ENCODE results near the gene PRUNE2.

The PRUNE2 gene

GRCh38 chr9:76898786-76899185 is 7.1 kb downstream of the PRUNE2 start:
- Histone ChIP-seq H3K4me1 (ENCODE audit: control insufficient read depth, low read depth, low read length) (no peaks in the 10 kb centered on the region), H3K56ac (ENCODE audit: low read length) (no peak overlapping the region), H2BK15ac (replicated peaks; ENCODE audit: low read depth) (no peak overlapping the region), H3K18ac (ENCODE audit: low read length) (no peak overlapping the region), H2AK5ac (ENCODE audit: low read length) (no peak overlapping the region), H4K8ac (ENCODE audit: low read depth, low read length) (no peak overlapping the region), H3K27me3 (ENCODE audit: insufficient read depth, low read length, poor library complexity) (no peaks in the 10 kb centered on the region), H3K23ac (ENCODE audit: low read length) (no peak overlapping the region), H3K9ac (ENCODE audit: low read length) (no peak overlapping the region), H3K79me2 (ENCODE audit: control insufficient read depth, insufficient read depth, low read length) (no peaks in the 10 kb centered on the region), H4K5ac (ENCODE audit: low read length) (no peak overlapping the region), H2BK5ac (ENCODE audit: low read length) (no peak overlapping the region), H3K4me2 (ENCODE audit: low read length) (no peak overlapping the region), H3K79me1 (ENCODE audit: low read length) (no peaks in the 10 kb centered on the region), H2BK120ac (ENCODE audit: low read depth, low read length) (no peak overlapping the region), H3K4me3 (ENCODE audit: low read length) (no peak overlapping the region), H3K36me3 (ENCODE audit: control insufficient read depth, insufficient read depth, low read length) (no peaks in the 10 kb centered on the region), H3K4ac (ENCODE audit: low read depth, low read length) (no peak overlapping the region), H3K27ac (ENCODE audit: low read depth, low read length) (no peak overlapping the region)
- DNase-seq, result no peak
- WGBS (ENCODE audit: extremely low coverage, insufficient coverage, low lambda C conversion rate), result no CpG with 5 or more reads among the region's 2 CpGs

- Histone ChIP-seq H3K27ac (ENCODE audit: low read depth, low read length) (no peak overlapping the region), H3K23ac (ENCODE audit: low read length) (no peak overlapping the region), H3K18ac (ENCODE audit: low read length) (no peak overlapping the region), H3K56ac (ENCODE audit: low read length) (no peak overlapping the region), H3K36me3 (ENCODE audit: control insufficient read depth, insufficient read depth, low read length) (no peaks in the 10 kb centered on the region), H3K79me2 (ENCODE audit: control insufficient read depth, insufficient read depth, low read length) (no peaks in the 10 kb centered on the region), H2BK120ac (ENCODE audit: low read depth, low read length) (no peak overlapping the region), H3K9ac (ENCODE audit: low read length) (no peak overlapping the region), H2BK15ac (replicated peaks; ENCODE audit: low read depth) (no peak overlapping the region), H2AK5ac (ENCODE audit: low read length) (no peak overlapping the region), H3K4me3 (ENCODE audit: low read length) (no peak overlapping the region), H3K27me3 (ENCODE audit: insufficient read depth, low read length, poor library complexity) (no peaks in the 10 kb centered on the region), H4K8ac (ENCODE audit: low read depth, low read length) (no peak overlapping the region), H2BK5ac (ENCODE audit: low read length) (no peak overlapping the region), H3K4me1 (ENCODE audit: control insufficient read depth, low read depth, low read length) (no peaks in the 10 kb centered on the region), H4K5ac (ENCODE audit: low read length) (no peak overlapping the region), H3K79me1 (ENCODE audit: low read length) (no peaks in the 10 kb centered on the region), H3K4ac (ENCODE audit: low read depth, low read length) (no peak overlapping the region), H3K4me2 (ENCODE audit: low read length) (no peak overlapping the region)
- WGBS (ENCODE audit: extremely low coverage, insufficient coverage, low lambda C conversion rate), result no CpG with 5 or more reads among the region's 6 CpGs
- no peak for DNase-seq
These were observed 7.9 kb downstream of the PRUNE2 start for GRCh38 chr9:76897804-76898525.

- no peak for DNase-seq
- H3K27me3 ChIP-seq (ENCODE audit: insufficient read depth, low read length, poor library complexity), result no peaks in the 10 kb centered on the region
- no peak overlapping the region for H3K9ac ChIP-seq (ENCODE audit: low read length)
- no peaks in the 10 kb centered on the region for H3K79me1 ChIP-seq (ENCODE audit: low read length)
- no peak overlapping the region for H3K4me3 ChIP-seq (ENCODE audit: low read length)
- H3K56ac ChIP-seq (ENCODE audit: low read length), result no peak overlapping the region
- H4K8ac ChIP-seq (ENCODE audit: low read depth, low read length), result no peak overlapping the region
- H3K23ac ChIP-seq (ENCODE audit: low read length), result no peak overlapping the region
- no peak overlapping the region for H2AK5ac ChIP-seq (ENCODE audit: low read length)
- no peak overlapping the region for H3K4ac ChIP-seq (ENCODE audit: low read depth, low read length)
- WGBS (ENCODE audit: extremely low coverage, insufficient coverage, low lambda C conversion rate), result no CpG with 5 or more reads among the region's 3 CpGs
- no peaks in the 10 kb centered on the region for H3K4me1 ChIP-seq (ENCODE audit: control insufficient read depth, low read depth, low read length)
- no peak overlapping the region for H3K18ac ChIP-seq (ENCODE audit: low read length)
- H2BK5ac ChIP-seq (ENCODE audit: low read length), result no peak overlapping the region
- no peak overlapping the region for H3K4me2 ChIP-seq (ENCODE audit: low read length)
- no peak overlapping the region for H2BK15ac ChIP-seq (replicated peaks; ENCODE audit: low read depth)
- H4K5ac ChIP-seq (ENCODE audit: low read length), result no peak overlapping the region
- H3K27ac ChIP-seq (ENCODE audit: low read depth, low read length), result no peak overlapping the region
- no peak overlapping the region for H2BK120ac ChIP-seq (ENCODE audit: low read depth, low read length)
- H3K36me3 ChIP-seq (ENCODE audit: control insufficient read depth, insufficient read depth, low read length), result no peaks in the 10 kb centered on the region
- no peaks in the 10 kb centered on the region for H3K79me2 ChIP-seq (ENCODE audit: control insufficient read depth, insufficient read depth, low read length)
These were observed 9.9 kb downstream of the PRUNE2 start for GRCh38 chr9:76896035-76896434.

- H3K79me1 ChIP-seq (ENCODE audit: low read length), result no peaks in the 10 kb centered on the region
- H3K4me3 ChIP-seq (ENCODE audit: low read length), result no peak overlapping the region
- H3K18ac ChIP-seq (ENCODE audit: low read length), result no peak overlapping the region
- no peak overlapping the region for H2BK120ac ChIP-seq (ENCODE audit: low read depth, low read length)
- no peak overlapping the region for H2BK5ac ChIP-seq (ENCODE audit: low read length)
- no CpG with 5 or more reads among the region's 6 CpGs for WGBS (ENCODE audit: extremely low coverage, insufficient coverage, low lambda C conversion rate)
- no peak overlapping the region for H2AK5ac ChIP-seq (ENCODE audit: low read length)
- no peaks in the 10 kb centered on the region for H3K79me2 ChIP-seq (ENCODE audit: control insufficient read depth, insufficient read depth, low read length)
- no peak overlapping the region for H3K56ac ChIP-seq (ENCODE audit: low read length)
- no peaks in the 10 kb centered on the region for H3K27me3 ChIP-seq (ENCODE audit: insufficient read depth, low read length, poor library complexity)
- H3K27ac ChIP-seq (ENCODE audit: low read depth, low read length), result no peak overlapping the region
- H4K8ac ChIP-seq (ENCODE audit: low read depth, low read length), result no peak overlapping the region
- H3K23ac ChIP-seq (ENCODE audit: low read length), result no peak overlapping the region
- H4K5ac ChIP-seq (ENCODE audit: low read length), result no peak overlapping the region
- H2BK15ac ChIP-seq (replicated peaks; ENCODE audit: low read depth), result no peak overlapping the region
- no peaks in the 10 kb centered on the region for H3K36me3 ChIP-seq (ENCODE audit: control insufficient read depth, insufficient read depth, low read length)
- no peak overlapping the region for H3K4ac ChIP-seq (ENCODE audit: low read depth, low read length)
- no peaks in the 10 kb centered on the region for H3K4me1 ChIP-seq (ENCODE audit: control insufficient read depth, low read depth, low read length)
- DNase-seq, result no peak
- H3K4me2 ChIP-seq (ENCODE audit: low read length), result no peak overlapping the region
- H3K9ac ChIP-seq (ENCODE audit: low read length), result no peak overlapping the region
These were observed 10.7 kb downstream of the PRUNE2 start for GRCh38 chr9:76895186-76895585.

GRCh38 chr9:76894198-76894597 is 11.7 kb downstream of the PRUNE2 start:
- Histone ChIP-seq H4K8ac (ENCODE audit: low read depth, low read length) (no peak overlapping the region), H3K4me3 (ENCODE audit: low read length) (no peak overlapping the region), H4K5ac (ENCODE audit: low read length) (no peak overlapping the region), H3K56ac (ENCODE audit: low read length) (no peak overlapping the region), H3K27me3 (ENCODE audit: insufficient read depth, low read length, poor library complexity) (no peaks in the 10 kb centered on the region), H3K79me1 (ENCODE audit: low read length) (no peaks in the 10 kb centered on the region), H2BK120ac (ENCODE audit: low read depth, low read length) (no peak overlapping the region), H3K4me1 (ENCODE audit: control insufficient read depth, low read depth, low read length) (no peaks in the 10 kb centered on the region), H3K27ac (ENCODE audit: low read depth, low read length) (no peak overlapping the region), H3K18ac (ENCODE audit: low read length) (no peak overlapping the region), H2AK5ac (ENCODE audit: low read length) (no peak overlapping the region), H3K9ac (ENCODE audit: low read length) (no peak overlapping the region), H3K79me2 (ENCODE audit: control insufficient read depth, insufficient read depth, low read length) (no peaks in the 10 kb centered on the region), H3K4me2 (ENCODE audit: low read length) (no peak overlapping the region), H3K4ac (ENCODE audit: low read depth, low read length) (no peak overlapping the region), H3K23ac (ENCODE audit: low read length) (no peak overlapping the region), H2BK5ac (ENCODE audit: low read length) (no peak overlapping the region), H2BK15ac (replicated peaks; ENCODE audit: low read depth) (no peak overlapping the region), H3K36me3 (ENCODE audit: control insufficient read depth, insufficient read depth, low read length) (no peaks in the 10 kb centered on the region)
- no peak for DNase-seq
- WGBS (ENCODE audit: extremely low coverage, insufficient coverage, low lambda C conversion rate), result no CpG with 5 or more reads among the region's 5 CpGs

GRCh38 chr9:76893395-76893932 is 12.4 kb downstream of the PRUNE2 start:
- Histone ChIP-seq H3K23ac (ENCODE audit: low read length) (no peak overlapping the region), H2BK120ac (ENCODE audit: low read depth, low read length) (no peak overlapping the region), H3K18ac (ENCODE audit: low read length) (no peak overlapping the region), H3K4me3 (ENCODE audit: low read length) (no peak overlapping the region), H4K5ac (ENCODE audit: low read length) (no peak overlapping the region), H3K79me1 (ENCODE audit: low read length) (no peaks in the 10 kb centered on the region), H3K4me2 (ENCODE audit: low read length) (no peak overlapping the region), H3K4ac (ENCODE audit: low read depth, low read length) (no peak overlapping the region), H2AK5ac (ENCODE audit: low read length) (no peak overlapping the region), H3K27me3 (ENCODE audit: insufficient read depth, low read length, poor library complexity) (no peaks in the 10 kb centered on the region), H3K36me3 (ENCODE audit: control insufficient read depth, insufficient read depth, low read length) (no peaks in the 10 kb centered on the region), H3K56ac (ENCODE audit: low read length) (no peak overlapping the region), H4K8ac (ENCODE audit: low read depth, low read length) (no peak overlapping the region), H3K9ac (ENCODE audit: low read length) (no peak overlapping the region), H2BK15ac (replicated peaks; ENCODE audit: low read depth) (no peak overlapping the region), H3K79me2 (ENCODE audit: control insufficient read depth, insufficient read depth, low read length) (no peaks in the 10 kb centered on the region), H3K4me1 (ENCODE audit: control insufficient read depth, low read depth, low read length) (no peaks in the 10 kb centered on the region), H3K27ac (ENCODE audit: low read depth, low read length) (no peak overlapping the region), H2BK5ac (ENCODE audit: low read length) (no peak overlapping the region)
- DNase-seq, result no peak
- WGBS (ENCODE audit: extremely low coverage, insufficient coverage, low lambda C conversion rate), result no CpG with 5 or more reads among the region's 4 CpGs
